ENCODE data around the gene CD8B. TPM values are rescaled to one million over a fixed set of nuclear protein-coding genes. Genes with fewer than 3 reads are reported as not detected.

Gene CD8B
- total and polyA plus RNA-seq, 2 of the 8 experiments (the other 6 are each of a cell fraction or from before 2014, with no cell fraction given) = 0.35 to 0.63 TPM

DNA sequence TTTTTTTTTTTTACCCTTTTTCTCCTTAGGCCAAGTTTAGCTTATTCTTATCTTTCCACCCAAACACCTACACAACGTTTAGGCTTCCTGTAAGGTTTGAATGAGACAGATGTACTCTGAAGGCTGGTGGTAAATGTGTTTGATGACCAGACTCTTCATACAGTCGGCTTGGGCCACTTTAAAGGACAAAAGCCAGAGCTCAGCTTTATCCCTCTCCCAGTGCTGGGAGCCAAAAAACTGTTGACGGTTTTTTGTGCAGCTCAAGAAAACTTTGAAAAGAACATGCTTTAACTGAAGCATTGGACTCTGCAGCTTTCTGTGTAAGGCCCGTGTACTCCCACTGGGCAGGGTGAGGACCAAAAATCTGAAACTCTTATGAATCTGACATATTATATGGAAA is 86.3 kb downstream of the CD8B start:
- Histone ChIP-seq H4K91ac (replicated peaks; ENCODE audit: insufficient read length, low read length) (no peak overlapping the region), H3K36me3 (ENCODE audit: control insufficient read depth in 2 of 4, insufficient read depth in 4 of 4, low read length in 3 of 4) (peaks cover 0 to 24% (median 14%) of the 10 kb centered on the region in 4 experiments; a peak in 7 of 8 replicates), H3K23me2 (ENCODE audit: low read depth, low read length) (no peaks in the 10 kb centered on the region), H4K5ac (ENCODE audit: insufficient read length, low read depth, low read length) (no peak overlapping the region), H3K27me3 (replicated peaks in 1 of 4; ENCODE audit: control insufficient read depth in 3 of 4, extremely low read depth in 1 of 4, insufficient read depth in 3 of 4, low read length in 3 of 4) (no peaks in the 10 kb centered on the region), H2AFZ (ENCODE audit: low read length) (no peak overlapping the region), H3K4me3 (ENCODE audit: extremely low read depth in 1 of 4, insufficient read depth in 2 of 4, low read depth in 3 of 4, low read length in 4 of 4) (no peak overlapping the region), H4K8ac (ENCODE audit: extremely low read depth, insufficient read depth, low read length) (no peak overlapping the region), H2BK5ac (ENCODE audit: low read depth, low read length) (no peak overlapping the region), H2BK20ac (ENCODE audit: low read length) (no peak overlapping the region), H3K79me1 (ENCODE audit: low read depth, low read length) (no peaks in the 10 kb centered on the region), H3K9me3 (ENCODE audit: insufficient read depth in 2 of 2, low read depth in 1 of 2, low read length in 1 of 2) (no peaks in the 10 kb centered on the region), H3K18ac (ENCODE audit: extremely low read depth, low read length) (no peak overlapping the region), H3K56ac (replicated peaks; ENCODE audit: insufficient read length, low read depth, low read length) (no peak overlapping the region), H3K9ac (replicated peaks in 1 of 4; ENCODE audit: extremely low read depth in 1 of 4, low read depth in 3 of 4, low read length in 3 of 4) (no peak overlapping the region), H3K79me2 (ENCODE audit: control insufficient read depth in 1 of 2, insufficient read depth in 2 of 2, low read length in 2 of 2) (no peaks in the 10 kb centered on the region), H2BK15ac (ENCODE audit: low read length) (no peak overlapping the region), H3K14ac (ENCODE audit: insufficient read length) (no peak overlapping the region), H2AK5ac (ENCODE audit: low read depth, low read length) (no peak overlapping the region), H2BK12ac (ENCODE audit: low read depth, low read length) (no peak overlapping the region), H3K23ac (ENCODE audit: insufficient read length) (no peak overlapping the region), H3K4me1 (replicated peaks in 1 of 4; ENCODE audit: control insufficient read depth in 3 of 4, insufficient read depth in 4 of 4, low read length in 3 of 4) (peaks cover 0 to 3% (median 0%) of the 10 kb centered on the region in 4 experiments; a peak in 1 of 7 replicates), H3K27ac (ENCODE audit: low read depth, low read length) (no peak overlapping the region), H2BK120ac (replicated peaks; ENCODE audit: low read depth, low read length) (no peak overlapping the region), H3K4me2 (ENCODE audit: insufficient read depth in 1 of 2, low read depth in 2 of 2, low read length in 2 of 2) (no peak overlapping the region), H4K20me1 (replicated peaks in 1 of 2; ENCODE audit: control insufficient read depth in 1 of 2, insufficient read depth in 2 of 2, low read length in 2 of 2) (peaks cover 0 to 7% of the 10 kb centered on the region in 2 experiments), H3K4ac (replicated peaks; ENCODE audit: insufficient read length, low read depth, low read length) (no peak overlapping the region)
- TF ChIP-seq SP4 (IDR thresholded peaks at IDR 0.05; ENCODE audit: low read length) (no peak), JUN (IDR thresholded peaks at IDR 0.05; ENCODE audit: low read depth, low read length) (no peak), MAFK (IDR thresholded peaks at IDR 0.05; ENCODE audit: low read depth, low read length) (no peak), CEBPB (IDR thresholded peaks at IDR 0.05; ENCODE audit: low read depth, low read length) (no peak), CHD2 (IDR thresholded peaks at IDR 0.05; ENCODE audit: low read length) (no peak), RXRA (IDR thresholded peaks at IDR 0.05; ENCODE audit: insufficient read depth, low read depth, low read length) (no peak), SP1 (IDR thresholded peaks at IDR 0.05; ENCODE audit: low read depth, low read length) (no peak)
- no peak for FAIRE-seq
- no peak for DNase-seq (ENCODE audit: low read depth in 1 of 2, low spot score in 2 of 2)
- ChIA-PET CTCF (ENCODE audit: partially characterized antibody) (interaction anchor here (0.6 to 1.2 kb wide), 3 partner anchors 10 to 32 kb away, joined by 3 to 6 read pairs (median 3); no protein-coding TSS in a partner anchor), POLR2A (ENCODE audit: partially characterized antibody) (no interaction called here)
- WGBS, 2 experiments (ENCODE audit: extremely low coverage in 1 of 2, insufficient coverage in 1 of 2, insufficient read length in 1 of 2, insufficient replicate concordance in 2 of 2, low coverage in 1 of 2, low lambda C conversion rate in 2 of 2, missing lambda C conversion rate in 1 of 2) = 64% methylated on average over 4 of the region's 4 CpGs; no CpG with 5 or more reads in 1 of the 2 experiments

Measured in H1 (cell line).